HG03342 (cell line): ENCODE data around the gene CCT7.

Source experiments
- ATAC-seq: cut with Tn5 transposase; IDR thresholded peaks from one replicate; pipeline ENCODE4 v1.9.1; 2021; ENCODE audit warnings: mild to moderate bottlenecking, moderate library complexity; ENCODE audit not compliant: unreplicated experiment

CCT7 gene

DNA sequence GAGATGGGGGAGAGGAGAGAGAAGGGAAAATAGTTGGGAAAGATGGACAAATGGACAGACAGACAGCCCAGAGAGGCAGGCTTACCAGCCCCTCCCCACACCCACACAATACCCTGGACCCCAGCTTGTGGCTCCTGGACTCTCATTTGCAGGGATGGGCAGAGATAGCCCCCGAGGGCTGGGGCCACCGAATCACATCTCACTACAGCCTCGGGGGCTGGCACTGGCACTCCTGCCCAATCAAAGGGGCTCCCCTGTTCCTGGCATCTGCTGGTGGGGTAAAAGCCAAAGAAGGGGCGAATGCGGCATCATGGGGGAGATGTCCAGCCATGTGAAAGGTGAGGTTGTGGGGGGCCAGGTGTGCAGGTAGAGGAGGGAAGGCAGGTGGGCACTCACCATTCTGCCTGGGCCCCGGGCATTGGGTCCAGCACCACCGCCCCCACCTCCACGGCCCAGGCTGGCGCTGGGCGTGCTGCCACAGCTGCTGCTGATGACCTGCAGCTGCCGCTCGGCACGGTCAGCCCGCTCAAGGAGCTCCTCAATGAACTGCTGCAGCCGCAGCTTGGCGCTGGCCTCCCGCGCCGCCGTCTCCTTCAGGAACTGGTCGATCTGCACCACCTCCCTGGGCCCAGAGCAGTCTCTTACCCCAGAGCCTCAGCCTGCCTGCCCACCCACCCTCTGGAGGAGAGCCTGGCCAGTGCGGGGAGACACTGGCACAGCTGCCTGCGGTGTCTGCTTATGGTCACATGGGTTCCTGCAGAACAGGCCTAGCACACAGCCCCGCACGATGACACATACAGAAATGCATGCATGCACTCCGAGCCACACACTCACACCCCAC lies 32.2 kb downstream of the CCT7 start:
- no peak for ATAC-seq

DNA sequence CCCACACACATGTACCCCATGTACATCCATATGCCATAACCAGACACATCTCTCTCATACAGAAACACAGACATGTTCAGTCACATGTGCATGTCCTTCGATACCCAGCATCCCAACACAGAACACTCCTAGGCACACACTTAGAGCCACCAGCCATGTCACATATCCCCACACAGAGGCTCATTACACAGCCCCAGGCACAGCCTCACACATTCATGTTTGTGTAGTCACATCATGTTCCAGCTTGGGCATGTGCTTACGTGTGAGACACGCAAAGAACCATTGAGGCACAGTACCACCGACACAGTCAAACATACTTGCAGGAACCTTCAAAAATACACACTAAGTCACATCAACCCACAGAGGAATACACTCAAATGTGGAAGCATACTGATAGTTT lies 32.9 kb downstream of the CCT7 start:
- ATAC-seq, result no peak

DNA sequence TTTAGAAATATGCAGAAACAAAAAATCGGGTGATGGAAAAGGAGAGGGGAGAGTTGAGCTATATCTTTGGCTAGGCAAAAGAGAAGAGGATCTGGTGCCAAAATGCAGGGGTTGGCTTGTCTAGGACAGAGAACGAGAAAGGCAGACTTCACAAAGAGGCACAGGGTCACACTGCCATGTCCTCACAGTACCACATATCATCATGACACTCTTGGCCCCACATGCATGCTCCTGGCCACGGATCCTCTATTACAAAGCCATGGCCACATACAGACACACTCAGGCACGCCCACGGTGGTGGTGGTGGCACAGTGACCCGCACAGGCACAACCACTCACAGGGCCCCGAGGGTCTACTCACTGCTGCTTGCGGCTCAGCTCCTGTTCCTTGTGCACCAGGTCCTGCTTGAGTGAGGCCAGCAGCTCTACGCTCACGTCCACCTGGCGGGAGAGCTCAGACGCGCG lies 34.3 kb downstream of the CCT7 start:
- no peak for ATAC-seq

DNA sequence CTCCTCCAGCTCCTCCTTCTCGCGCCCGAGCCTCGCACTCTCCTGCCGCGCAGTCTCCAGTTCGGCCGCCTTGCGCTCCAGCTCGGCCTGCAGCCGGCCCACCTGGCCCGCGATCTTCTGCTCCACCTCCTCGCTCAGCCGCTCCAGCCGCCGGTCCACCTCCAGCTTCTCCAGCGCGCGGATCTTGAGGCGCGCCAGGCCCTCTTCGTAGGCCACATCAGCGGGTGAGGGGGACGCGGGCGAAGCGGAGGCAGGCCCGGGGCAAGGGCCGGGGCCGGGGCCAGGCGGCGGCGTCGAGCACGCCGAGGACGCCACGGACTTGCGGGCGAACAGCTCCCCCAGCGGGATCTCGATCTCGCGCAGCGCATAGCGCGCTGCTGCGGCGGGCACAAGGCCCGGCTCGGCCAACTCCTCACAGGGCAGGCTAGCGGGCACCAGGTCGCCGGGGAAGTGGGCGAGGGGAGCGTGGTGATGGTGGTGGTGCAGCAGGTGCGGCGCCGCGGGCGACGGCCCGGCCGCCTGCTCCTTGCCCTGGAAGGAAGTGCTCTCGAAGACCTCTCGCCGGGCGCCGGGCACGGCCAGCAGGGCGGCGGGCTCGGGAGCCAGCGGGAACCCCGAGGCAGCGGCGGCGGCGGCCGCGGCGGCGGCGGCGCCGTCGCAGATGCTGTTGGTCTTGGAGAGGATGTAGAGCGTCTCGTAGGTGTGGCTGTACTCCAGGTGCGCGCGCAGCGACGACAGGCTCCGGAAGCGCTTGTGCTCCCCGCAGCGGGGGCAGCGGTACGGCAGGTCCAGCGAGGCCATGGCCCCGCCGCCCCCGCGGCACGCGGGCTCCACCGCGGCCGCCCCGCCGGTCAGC lies 35.0 kb downstream of the CCT7 start:
- ATAC-seq, result peak; percentile 87

DNA sequence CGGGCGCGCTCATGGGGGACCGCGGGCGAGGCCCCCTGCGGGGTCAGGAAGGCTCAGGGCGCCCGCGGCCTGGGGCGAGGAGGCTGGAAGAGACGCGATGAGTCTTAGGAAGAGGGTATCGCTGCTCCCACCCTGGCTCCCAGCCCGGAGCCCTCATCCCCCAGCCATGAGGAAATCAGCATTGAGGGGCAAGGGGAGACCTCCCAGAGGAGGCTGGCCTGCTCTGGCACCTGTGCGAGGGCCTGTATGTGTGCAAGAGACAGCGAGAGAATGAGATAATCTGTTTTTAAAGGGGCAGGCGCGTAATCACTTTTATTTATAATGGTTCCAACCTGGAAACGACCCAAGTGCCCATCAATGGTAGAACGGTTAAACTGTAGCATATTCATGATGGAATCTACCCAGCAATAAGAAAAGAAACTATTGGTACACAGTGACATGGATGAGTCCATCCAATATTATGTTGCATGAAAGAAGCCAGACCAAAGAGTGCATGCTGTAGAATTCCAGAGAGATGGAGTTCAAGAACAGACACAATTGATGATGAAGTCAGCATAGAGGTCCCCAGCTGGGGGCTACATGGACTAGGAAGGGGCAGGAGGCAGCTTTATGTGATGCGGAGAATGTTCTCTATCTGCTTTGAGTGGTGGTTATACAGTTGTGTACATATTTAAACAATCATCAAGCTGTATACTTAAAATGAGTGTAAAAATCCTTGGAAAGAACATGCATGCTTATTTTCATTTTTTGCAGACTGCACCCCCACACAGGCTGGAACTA lies 35.8 kb downstream of the CCT7 start:
- ATAC-seq, result no peak

DNA sequence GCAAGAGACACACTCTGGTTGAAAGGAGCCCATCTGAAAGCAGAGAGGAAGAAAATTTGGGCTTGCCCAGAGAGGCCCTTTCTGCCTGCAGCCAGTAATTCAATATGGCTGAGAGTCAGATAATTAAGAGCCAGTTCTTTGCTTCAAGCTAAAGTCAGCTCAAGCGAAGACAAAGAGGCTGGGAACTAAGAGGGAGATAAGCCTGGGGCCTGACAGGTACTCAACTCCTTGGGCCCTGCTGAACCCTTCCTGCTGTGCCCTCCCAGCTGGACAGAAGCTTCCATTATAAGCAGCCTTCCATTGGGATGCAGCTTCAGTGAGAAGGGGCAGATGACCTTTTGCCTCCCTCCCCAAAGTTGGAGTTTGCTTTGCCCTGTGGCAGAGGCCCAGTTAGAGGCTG lies 38.2 kb downstream of the CCT7 start:
- no peak for ATAC-seq

DNA sequence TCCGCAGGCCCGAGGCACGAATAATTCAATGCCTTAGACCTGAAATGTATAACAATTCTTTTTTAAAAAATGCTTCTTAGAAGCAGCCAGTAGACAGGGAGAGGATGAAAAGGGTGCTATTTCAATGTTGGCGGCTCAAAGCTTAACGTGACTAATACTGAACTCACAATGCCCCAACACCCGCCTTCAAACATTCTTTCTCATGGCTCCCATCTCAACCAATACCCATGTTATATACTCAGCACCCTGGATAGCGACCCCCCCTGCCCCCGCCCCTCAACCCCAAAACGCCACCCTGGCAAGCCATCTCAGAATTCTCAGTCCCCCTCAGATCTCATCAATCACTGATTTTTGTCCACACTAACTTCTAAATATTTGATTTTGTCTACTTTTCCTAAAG lies 45.7 kb downstream of the CCT7 start:
- ATAC-seq, result no peak

DNA sequence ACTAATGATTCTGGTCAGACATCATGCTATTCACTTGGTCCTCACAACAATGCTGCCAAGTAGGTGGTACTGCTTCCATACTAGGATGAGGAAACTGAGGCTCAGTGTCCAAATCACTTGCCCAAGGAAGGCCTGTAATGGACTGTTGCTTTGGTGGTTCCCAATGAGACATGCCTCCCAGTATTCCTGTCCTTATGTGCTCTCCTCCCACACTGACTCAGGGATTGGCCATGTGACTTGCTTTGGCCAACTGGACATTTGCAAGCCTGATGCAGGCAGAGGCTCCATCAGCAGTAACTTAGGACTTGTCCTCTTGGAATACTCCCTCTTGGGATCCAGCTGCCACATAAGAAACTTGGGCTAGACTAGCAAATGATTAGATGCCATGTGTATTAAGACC lies 47.1 kb downstream of the CCT7 start:
- ATAC-seq, result no peak

DNA sequence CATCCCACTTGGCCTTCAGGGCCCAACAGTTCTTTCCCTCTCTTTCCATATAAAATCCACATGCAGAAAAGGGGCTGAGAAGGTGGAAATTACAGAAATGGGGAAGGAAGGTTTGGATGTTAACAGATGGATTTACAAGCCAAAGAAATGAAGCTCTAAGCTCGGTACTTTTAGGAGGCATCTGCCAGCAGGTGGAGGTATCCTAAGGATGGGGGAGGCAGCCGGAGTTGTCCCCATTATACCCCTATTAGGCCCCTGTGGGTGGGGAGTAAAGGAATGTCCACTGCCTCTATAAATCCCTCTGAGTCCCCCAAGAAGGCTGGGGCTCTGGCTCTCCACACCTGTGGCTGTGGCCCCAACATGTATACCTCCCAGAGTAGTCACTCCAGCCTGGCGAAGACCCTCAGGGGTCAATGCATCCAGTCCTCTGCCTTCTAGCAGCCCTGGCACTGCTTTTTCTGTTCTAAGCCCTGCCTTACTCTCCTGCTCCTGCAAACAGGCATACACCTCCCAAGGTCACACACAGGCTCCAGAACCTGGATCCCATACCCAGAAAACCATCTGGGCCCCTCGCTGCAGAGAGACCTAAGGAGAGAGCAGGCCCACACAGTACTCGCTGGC lies 48.9 kb downstream of the CCT7 start:
- ATAC-seq, result no peak

DNA sequence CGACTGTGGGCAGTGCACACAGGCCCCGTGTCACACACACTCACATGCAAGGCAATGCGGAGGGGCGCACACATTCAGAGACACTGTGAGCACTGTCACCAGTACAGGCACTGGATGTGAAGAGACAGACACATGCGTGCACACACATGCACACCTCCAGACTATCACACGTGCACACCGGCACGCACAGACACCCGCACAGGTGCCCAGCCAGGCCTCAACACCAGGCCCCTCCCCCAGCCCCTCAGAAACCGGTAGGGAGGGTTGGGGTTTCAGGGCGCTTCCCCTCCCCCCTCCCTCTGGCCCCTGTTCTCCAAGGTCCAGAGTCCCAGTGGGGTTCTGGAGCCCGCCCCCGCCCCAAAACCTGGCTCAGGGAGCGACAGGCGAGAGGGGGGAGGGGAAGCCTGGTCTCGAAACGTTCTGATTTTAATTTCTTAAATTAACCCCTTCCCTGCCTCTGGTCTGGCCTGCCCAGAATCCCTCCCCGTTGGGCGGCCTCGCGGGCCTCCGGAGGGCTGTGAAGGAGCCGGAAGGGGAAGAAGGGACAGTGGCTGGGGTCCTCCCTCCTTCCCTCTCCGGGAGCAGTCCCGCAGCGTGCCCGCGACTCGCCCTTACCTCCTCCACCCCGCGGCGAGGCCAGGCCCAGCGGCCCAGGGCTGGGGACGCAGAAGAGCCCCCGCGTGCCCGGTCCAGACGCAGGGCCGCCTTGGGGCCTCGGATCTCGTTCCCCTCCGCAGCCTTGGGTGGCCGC lies 49.6 kb downstream of the CCT7 start:
- ATAC-seq, result peak; percentile 21

DNA sequence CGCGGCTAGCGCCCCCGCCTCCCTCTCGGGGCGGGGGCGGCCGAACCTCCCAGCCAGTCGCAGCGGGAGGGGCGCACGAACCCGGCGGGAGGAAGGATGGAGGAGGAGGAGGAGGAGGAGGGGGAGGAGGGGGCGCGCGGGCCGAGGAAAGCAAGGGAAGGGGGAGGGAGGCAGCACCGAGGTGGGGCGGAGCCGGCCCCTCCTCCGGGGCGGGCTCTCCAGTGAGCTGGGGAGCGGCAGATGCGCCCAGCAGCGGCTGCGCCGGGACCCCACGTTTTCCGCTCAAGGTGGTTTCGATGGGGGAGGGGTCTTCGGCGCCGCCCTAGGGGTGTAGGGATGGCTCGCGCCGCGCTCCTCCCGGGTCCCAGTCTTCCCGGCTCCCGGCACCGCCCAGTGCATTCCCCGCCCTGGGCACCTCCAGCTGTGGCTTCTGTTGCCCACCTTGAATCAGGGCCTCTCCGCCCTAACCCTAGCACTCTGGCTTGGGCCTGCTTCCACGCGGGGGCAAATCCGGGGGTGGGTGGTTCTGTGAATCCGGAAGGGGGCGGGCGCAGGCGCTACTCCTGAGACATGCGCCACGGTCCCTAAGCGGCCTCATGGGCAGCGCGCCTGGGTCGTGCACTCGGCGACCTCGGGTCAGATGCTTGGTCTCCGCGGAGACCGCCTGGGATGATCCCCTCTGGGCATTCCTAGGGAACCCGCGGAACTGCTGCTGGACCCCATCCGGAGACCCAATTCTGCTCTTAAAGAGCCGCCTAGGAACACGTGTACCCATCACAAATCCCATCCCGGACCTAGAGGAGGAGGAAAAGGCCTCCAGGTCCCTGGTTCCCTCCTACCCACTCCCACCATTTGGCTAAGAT lies 50.4 kb downstream of the CCT7 start, which contains the start of gene FBXO41:
FBXO41 (minus strand) TSS at position 183 of the 863 bp plus-strand sequence. CDS start 14,848 bp downstream, outside the sequence.
- ATAC-seq, result peak; percentile 71

DNA sequence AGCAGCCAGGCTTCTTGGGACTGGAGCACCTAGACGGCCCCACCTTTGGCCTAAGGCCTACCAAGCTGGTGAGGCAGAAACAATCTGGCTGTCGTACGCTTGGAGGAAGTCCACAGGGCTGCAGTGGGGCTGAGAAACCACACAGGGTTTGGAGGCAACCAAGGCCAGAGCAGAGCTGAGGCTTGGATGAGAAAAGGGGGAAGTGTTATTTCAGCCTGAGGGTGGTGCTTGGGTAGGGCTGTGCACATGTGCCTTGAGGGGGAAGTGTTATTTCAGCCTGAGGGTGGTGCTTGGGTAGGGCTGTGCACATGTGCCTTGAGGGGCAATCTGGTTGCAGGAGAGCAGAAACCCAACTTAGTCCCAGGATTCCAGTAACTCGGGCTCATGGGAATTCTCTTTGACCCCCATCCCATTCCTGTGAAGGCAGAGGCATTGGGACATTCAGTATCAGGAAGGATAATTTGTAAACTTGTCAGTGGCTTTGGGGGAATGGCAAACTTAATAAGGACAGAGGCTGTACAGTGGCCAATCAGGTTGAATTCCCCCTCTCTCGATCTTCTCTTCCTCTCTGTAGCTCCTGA lies 51.1 kb downstream of the CCT7 start:
- peak; percentile 63 for ATAC-seq

DNA sequence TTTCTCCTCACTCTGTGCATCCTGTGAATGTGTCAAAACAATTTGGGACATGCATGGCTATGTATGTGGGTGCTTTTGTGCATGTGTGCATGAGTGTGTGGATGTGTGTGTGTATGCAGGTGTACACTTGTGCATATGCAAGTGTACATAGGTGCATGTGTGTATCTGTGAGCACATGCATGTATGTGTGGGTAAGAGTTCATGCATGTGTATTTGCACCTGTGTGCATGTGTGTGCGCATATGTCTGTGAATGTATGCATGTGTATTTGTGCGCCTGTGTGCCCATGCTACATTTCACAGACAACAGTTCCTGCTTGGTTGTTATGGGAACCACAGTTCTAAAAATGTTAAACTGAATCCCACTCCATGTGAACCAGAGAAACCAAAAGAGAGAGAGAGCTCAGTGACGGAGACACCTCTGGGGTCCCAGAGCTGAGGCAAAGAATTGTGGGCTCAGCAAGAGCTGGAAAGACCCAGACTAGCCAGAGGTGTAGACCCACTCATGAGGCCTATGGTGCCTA lies 52.1 kb downstream of the CCT7 start:
- no peak for ATAC-seq

DNA sequence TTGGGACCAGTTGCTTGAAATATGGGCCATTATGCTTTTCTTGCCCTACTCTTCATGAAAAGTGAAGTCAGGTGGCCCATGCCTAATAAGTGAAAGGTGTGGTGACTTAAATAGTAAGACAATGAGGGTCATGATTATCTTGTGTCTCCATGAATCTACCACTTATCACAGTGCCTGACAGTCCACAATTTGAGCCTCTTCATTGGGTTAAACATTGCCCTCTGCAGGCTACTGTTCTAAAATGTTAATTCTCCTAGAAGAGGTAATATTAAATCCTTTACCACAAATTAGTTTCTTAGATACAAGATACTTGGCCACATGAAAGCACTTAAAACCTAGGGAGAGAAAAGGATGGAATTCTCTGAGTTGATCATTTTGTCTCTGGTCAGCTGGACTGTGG lies 55.2 kb downstream of the CCT7 start:
- ATAC-seq, result no peak

DNA sequence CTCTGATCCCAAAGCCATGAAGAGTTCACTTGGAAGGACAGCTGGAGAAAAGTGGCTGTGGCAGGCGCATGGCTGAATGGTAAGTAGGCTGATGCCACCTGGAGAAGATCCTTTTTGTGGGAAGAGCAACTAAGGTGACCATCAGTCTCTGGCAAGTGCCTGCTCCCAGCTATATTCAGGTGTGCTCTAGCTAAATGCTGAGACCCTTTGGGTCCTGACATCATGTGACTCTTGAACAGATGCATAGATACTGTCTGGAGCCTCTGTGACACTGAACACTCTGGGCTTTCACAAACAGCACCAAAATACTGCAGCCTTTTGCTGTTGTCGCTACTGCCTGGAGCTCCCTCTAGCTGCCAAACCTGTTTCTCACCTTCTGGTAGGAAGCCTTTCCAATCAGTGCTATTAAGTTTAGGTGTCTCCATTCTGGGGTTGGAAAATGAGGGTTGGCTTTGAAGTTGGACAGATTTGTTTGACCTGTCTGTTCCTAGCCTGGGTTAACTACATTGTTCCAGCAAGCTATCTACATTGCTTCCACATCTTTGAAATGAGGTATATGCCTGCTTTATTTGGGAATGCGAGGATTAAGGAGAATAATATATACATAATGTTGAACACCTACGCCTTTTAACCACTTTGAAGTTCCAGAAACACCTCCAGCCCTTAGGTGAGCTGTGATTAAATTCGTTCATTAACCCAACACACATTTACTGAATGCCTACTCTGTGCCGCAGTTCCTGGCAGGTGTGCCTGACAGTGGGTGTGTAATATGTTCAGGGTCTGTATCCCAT lies 56.1 kb downstream of the CCT7 start:
- ATAC-seq, result no peak

DNA sequence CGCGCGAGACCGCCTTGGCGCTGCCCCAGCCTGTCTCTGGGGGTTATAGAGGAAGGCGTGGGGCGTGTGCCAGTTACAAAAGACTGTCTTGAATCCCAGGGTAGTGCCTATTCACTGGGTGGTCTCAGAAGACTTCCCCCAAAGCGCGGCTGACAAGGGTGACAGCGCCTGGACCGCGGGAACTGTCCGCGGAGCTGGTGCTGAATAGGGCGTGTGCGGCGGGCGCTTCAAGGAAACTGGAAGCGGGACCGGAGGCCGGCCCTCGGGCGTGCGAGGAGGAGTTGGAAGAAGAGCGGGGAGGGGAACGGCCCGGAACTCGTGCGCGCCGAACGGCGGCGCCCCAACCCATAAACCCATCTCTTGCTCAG lies 57.0 kb downstream of the CCT7 start:
- ATAC-seq, result no peak

DNA sequence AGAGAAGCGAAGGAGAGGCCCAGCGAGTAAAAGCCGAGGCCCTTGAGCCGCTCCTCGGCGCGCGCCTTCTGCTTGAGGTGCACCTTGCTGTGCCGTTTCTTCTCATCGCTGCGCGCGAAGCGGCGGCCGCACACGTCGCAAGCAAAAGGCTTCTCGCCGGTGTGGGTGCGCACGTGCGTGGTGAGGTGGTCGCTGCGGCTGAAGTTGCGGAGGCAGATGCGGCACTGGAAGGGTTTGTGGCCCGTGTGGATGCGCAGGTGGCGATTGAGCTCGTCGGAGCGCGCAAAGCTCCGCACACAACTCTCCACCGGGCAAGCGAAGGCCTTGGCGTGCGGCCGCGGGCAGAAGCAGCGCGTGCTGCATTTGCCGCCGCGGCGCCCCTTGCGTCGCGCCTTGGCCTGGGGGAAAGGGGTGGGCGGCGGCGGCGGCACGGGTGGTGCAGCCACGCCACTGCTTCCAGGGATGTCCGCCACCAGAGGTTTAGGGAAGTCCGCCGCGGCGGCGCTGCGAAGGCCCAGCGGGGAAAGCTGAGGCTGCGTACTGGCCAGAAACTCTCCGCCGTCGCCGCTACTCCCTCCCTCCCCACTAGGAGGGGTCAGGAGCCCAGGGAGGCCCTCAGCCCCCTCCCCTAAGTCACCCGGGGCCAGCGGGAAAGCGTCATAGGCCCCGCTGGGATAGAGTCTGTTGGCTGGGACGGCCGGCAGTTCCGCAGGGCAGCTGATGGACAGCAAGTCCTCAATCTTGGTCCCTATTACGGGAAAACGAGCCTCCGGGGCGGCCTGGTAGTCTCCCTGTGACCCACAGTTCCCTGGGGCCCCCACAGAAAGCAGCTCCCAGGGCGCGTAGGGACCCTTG lies 57.6 kb downstream of the CCT7 start:
- no peak for ATAC-seq
